Bronchial epithelial cell (primary cell): Measurements from ENCODE around the gene XRCC6. TPM values are rescaled to one million over a fixed set of nuclear protein-coding genes. Genes with fewer than 3 reads are reported as not detected.

Experiments used
- DNase-seq: peaks from one replicate; pipeline ENCODE4 v3.0.0-alpha.2; 2010; ENCODE audit warnings: low read depth
- FAIRE-seq: peaks from 2 replicates; lab custom pipeline; 2011; peaks lifted over from hg19 to GRCh38; lab: Jason Lieb, UNC
- H3K27me3 ChIP-seq: 2 replicates; pipeline ENCODE4 v1.5.1; 2011; ENCODE audit warnings: low read length; ENCODE audit not compliant: control insufficient read depth, insufficient read depth
- H3K36me3 ChIP-seq: 2 replicates; pipeline ENCODE4 v1.5.1; 2011; ENCODE audit warnings: low read length; ENCODE audit not compliant: control insufficient read depth, insufficient read depth
- H3K4me3 ChIP-seq: 2 replicates; pipeline ENCODE4 v1.5.1; 2011; ENCODE audit warnings: mild to moderate bottlenecking, low read depth, low read length, control low read depth
- total RNA-seq: library from RNA; depleted of rRNA; stranded (reverse); fragments of >200 nt; gene quantifications from 2 replicates; pipeline ENCODE4 v1.2.1, GENCODE V29; 2014
- TF ChIP-seq, protein P1 (sequence below): IDR thresholded peaks from 2 replicates; pipeline ENCODE4 v1.5.1; 2011; ENCODE audit warnings: mild to moderate bottlenecking, moderate library complexity, low read length, control low read depth, inconsistent platforms; ENCODE audit not compliant: insufficient read depth, severe bottlenecking

The XRCC6 gene
- total RNA-seq, 1 donor from 2014 or later, result 266 TPM

DNA sequence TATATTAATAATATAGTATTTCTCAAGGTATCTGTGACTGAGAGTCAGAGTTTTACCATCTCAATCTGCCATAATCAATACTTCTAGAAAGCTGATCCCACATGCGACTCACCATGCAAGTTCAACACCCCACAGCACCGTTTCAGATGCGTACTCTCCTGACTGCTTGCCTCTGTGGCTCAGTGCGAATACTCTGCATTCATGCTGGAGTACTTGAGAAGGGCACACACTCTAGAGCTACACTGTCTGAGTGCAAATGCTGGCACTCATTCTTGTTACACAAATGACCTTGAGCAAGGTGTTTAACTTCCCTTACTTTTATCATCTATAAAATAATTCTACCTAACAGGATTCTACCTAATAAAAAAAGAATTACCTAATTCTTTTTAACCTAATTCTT is 55.0 kb downstream of the XRCC6 start:
- peaks cover 22% of the 10 kb centered on the region for H3K36me3 ChIP-seq
- no peak overlapping the region for H3K4me3 ChIP-seq
- H3K27me3 ChIP-seq, result no peaks in the 10 kb centered on the region
- TF ChIP-seq, protein P1, sequence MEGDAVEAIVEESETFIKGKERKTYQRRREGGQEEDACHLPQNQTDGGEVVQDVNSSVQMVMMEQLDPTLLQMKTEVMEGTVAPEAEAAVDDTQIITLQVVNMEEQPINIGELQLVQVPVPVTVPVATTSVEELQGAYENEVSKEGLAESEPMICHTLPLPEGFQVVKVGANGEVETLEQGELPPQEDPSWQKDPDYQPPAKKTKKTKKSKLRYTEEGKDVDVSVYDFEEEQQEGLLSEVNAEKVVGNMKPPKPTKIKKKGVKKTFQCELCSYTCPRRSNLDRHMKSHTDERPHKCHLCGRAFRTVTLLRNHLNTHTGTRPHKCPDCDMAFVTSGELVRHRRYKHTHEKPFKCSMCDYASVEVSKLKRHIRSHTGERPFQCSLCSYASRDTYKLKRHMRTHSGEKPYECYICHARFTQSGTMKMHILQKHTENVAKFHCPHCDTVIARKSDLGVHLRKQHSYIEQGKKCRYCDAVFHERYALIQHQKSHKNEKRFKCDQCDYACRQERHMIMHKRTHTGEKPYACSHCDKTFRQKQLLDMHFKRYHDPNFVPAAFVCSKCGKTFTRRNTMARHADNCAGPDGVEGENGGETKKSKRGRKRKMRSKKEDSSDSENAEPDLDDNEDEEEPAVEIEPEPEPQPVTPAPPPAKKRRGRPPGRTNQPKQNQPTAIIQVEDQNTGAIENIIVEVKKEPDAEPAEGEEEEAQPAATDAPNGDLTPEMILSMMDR, result no peak
- DNase-seq (no peak), FAIRE-seq (no peak)

DNA sequence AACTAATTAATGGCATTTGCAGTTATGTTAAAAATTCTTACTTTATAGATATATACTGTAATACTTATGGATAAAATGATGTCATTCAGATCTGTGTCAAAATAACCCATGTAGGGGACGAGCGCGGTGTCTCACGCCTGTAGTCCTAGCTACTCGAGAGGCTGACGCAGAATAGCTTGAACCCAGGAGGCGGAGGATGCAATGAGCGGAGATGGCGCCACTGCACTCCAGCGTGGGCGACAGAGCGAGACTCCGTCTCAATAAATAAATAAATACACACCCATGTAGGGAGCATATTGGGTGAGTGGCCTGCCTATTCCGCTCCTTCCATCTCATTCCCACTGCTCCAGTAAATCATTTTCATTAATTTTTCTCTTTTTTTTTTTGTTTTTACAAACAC is 60.5 kb downstream of the XRCC6 start:
- no peak for DNase-seq
- peak overlapping the region; percentile 88 for H3K4me3 ChIP-seq
- no peak for FAIRE-seq
- TF ChIP-seq, protein P1, result no peak
- no peaks in the 10 kb centered on the region for H3K27me3 ChIP-seq
- peaks cover 17% of the 10 kb centered on the region for H3K36me3 ChIP-seq

DNA sequence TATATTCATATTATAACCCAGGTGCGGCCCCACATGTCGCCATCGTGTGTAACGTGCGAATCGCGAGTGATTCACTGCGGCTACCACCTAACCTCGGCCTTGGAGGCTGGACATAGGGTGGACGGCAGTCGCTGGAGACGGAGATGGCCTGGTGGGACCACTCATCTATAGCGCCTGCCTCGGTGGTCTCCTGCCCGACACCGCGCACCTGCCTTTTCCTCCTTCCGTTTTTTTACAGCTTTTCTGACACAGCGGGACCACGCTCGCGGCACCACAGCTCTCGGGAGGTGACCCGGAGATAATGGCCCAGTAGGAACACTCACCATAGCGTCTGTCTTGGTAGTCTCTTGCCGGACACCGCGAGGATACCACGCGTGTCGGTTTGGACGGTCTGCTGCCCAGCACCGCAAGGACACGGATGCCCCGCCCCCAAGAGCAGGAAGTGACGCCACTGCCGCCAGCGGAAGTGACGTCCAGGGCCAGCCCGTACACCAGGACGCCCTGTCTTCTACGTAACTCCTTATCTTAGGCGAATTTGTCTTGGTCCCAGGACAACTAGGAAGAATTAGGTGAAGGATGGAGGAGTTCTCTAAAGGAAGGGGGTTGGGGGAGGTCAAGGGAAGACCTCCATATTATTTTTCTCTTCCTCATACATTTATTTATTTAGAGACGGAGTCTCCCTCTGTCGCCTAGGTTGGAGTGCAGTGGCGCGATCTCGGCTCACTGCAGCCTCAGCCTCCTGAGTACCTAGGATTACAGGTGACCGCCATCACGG is 61.1 kb downstream of the XRCC6 start:
- Histone ChIP-seq H3K36me3 (peaks cover 17% of the 10 kb centered on the region), H3K27me3 (no peaks in the 10 kb centered on the region), H3K4me3 (peak overlapping the region; percentile 88)
- peak; percentile 68 for DNase-seq
- TF ChIP-seq, protein P1, result no peak
- FAIRE-seq, result no peak

DNA sequence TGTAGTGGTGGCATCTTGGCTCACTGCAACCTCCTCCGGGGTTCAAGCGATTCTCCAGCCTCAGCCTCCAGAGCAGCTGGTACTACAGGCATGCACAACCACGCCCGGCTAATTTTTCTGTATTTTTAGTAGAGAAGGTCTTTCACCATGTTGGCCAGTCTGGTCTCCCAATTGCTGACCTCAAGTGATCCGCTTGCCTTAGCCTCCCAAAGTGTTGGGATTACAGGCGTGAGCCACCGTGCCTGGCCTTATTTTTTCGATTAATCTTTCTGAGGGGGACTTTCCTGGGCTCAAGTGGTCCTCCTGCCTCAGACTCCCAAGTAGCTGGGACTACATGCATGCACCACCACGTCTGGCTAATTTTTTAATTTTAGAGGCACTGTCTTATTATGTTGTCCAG is 62.0 kb downstream of the XRCC6 start:
- no peaks in the 10 kb centered on the region for H3K27me3 ChIP-seq
- peak overlapping the region; percentile 88 for H3K4me3 ChIP-seq
- DNase-seq, result no peak
- peaks cover 17% of the 10 kb centered on the region for H3K36me3 ChIP-seq
- TF ChIP-seq, protein P1, result no peak
- no peak for FAIRE-seq

DNA sequence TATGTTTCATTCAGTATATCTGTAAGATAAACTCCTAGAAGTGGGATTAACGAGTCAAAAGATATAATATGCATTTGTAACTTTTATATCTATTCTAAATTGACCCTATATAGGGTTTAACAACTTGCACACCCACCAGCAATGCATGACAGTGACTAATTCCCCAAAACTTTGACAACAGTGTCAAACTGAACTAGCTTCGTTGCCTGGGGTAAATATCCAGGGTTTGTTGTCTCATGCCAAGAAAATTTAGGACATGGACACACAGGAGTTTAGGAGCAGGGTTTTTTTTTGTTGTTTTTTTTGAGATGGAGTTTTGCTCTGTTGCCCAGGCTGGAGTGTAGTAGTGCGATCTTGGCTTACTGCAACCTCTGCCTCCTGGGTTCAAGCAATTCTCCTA is 62.5 kb downstream of the XRCC6 start:
- FAIRE-seq (no peak), DNase-seq (no peak)
- H3K36me3 ChIP-seq, result peaks cover 12% of the 10 kb centered on the region
- TF ChIP-seq, protein P1, result no peak
- H3K27me3 ChIP-seq, result no peaks in the 10 kb centered on the region
- H3K4me3 ChIP-seq, result no peak overlapping the region
